NCI-H524 treated with DMSO at 0.1 percent for 48 hours (cell line): ENCODE results near the gene INSYN2A.

Experiments
- DNase-seq: peaks from one replicate; lab custom pipeline; 2025; lab: John Stamatoyannopoulos, UW

Gene INSYN2A

GRCh38 chr10:127154831-127155620, 41.4 kb downstream of the INSYN2A start:
- DNase-seq, result no peak

DNA sequence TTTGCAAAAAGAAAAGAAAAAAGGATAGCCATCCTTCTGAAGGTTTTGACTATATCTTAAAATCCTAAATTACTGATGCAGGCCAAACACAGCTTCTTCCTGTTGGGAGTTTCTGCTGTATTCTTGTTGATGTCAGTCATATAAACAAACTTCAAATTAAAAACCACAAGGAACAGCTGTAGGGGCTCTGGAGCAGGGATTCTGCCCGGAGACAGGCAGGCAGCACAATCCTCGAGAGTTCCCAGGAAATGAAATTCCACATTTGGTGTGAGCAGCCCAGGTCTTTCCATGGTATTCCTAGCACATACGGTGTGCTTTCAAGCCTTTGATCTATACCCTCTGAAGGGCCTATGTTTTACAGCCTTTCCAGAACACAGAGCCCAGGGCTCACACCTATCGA, 43.2 kb downstream of the INSYN2A start:
- no peak for DNase-seq

DNA sequence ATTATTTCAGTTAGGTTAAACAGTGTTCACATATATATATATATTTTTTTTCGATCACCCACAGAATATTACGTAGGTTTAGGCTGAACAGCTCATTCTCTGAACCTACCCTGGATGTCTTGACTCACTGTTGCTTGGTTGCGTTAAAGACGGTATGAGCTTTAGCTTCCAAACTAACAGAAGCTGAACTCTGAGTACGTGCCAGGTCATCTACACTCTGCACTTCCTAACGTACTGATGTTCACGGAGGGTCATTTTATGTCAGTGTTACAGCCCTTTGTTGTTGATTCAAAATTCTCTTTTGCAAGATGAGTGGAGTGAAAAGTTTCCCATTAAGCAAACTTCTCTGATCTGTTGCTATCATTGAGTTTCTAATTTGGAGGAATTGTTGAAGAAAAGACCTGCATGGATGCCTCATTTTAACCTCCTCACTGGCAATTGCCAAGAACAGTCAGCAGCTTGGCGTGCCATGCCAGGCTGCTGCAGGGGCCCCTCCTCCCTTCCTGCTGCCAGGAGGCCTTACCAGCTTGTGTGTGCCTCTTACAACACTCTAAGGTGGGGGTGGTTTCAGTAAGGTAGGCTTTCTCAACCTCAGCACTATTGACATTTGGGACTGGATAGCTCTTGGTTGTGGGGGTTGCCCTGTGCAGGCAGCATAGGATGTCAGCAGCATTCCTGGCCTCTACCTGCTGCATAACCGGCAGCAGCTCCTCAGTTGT, 44.3 kb downstream of the INSYN2A start:
- DNase-seq, result no peak

- no peak for DNase-seq
Measured at GRCh38 chr10:127151541-127151940, 44.9 kb downstream of the INSYN2A start.

DNA sequence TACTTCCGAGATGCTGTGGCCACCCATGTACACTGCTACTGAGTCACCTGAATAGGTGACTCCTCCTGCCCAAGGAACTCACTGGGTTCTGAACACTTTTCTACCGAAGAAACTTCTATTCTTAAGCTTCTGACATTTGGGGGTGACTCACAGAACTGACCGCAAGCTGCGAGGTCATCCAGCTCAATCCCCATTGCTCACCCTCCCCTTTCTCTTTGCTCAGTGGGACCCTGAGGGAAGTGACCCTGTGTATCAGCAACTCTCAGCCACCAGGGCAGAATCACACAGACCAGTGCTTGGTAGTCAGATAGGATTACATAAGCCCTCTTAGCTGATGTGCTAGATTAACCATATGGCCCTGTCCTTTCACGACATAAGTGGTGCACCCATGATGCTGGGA, 46.3 kb downstream of the INSYN2A start:
- peak; percentile 60 for DNase-seq

GRCh38 chr10:127149501-127150081, 46.8 kb downstream of the INSYN2A start:
- no peak for DNase-seq

DNA sequence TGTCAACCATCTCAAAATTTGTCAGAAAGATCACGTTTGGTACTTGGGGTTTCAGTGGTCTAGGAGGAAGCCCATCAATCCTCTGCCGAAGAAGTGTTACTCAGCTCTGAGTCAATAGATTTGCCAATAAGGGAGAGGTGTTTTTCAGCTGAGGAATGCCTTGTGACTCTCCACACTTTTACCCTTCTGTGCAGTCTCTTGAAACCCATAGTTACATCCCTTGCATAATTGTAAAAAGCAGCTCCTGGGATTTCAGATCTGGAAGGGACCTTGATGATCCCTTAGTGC, 47.5 kb downstream of the INSYN2A start:
- DNase-seq, result no peak

DNA sequence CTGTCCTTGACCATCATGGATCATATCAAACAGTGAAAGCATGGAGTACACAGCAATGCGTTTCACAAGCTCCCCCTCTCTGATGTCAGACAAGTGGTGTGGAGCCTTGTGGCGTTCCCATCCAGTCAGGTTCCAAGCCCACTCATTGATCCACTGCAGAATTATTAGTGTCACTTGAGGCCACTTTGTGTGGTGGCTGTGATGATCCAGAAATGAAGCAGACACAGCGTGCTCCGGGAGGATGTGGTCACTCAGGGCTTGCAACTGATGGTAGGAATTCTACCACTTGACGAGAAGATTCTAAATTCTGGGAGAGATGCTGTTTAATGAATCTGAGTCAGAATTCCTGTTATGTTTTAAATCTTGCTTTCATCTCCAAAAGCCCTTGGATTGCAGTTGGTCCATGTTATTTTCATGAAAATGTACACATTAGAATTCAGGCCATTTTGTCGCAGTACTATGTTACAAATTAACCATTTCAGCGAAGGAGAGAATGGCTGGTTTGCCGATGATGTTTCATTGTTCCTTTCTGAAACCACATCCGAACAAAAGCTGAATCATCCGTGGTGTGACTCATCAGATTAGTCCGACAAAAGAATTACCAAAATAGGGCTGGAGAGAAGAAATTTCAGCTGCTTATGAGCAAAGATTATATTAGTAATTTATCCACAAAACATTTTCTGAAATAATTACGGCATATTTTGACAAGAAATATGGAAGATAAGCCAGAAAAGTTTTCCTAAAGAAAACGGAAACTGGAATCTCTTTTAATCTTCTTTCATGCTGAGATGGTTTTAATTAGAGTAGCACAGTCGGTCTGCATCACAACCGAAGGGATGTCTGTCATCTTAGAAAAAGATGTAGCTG, 48.1 kb downstream of the INSYN2A start:
- DNase-seq, result no peak

DNA sequence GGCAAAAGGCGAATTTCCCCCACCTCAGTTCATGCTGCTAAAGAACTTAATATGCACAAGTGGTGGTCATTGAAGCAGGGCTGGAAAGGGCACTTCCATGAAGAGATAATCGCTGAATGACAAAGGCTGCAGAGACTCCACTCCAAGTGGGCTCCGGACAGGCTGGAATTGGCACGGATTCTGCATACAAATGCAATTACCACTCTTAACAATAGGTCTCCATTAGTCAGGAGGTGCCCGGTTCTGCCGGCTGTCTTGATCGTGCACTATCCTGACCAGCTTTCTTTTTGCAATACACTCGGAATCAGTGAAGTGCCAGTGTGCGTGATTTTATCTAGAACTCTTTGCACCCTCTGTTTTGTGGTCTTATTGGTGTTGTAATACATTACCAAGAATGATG, 49.7 kb downstream of the INSYN2A start:
- DNase-seq, result no peak
